Stimulated activated naive CD8-positive, alpha-beta T cell treated with anti-CD3 and anti-CD28 coated beads, Interleukin-15, Interleukin-2, amounts not matched to agents 100 ng/mL and 50 ng/mL, for 24 hours (primary cell): Measurements from ENCODE around the gene KCNAB1.

Experiments used
- H3K27ac Mint-ChIP-seq: one replicate; pipeline ENCODE4 v1.8.0; 2021; ENCODE audit warnings: mild to moderate bottlenecking, mixed read lengths
- H3K27me3 Mint-ChIP-seq: one replicate; pipeline ENCODE4 v1.8.0; 2021; ENCODE audit warnings: mixed read lengths
- H3K36me3 Mint-ChIP-seq: one replicate; pipeline ENCODE4 v1.8.0; 2021; ENCODE audit warnings: low read depth, mixed read lengths
- H3K4me1 Mint-ChIP-seq: one replicate; pipeline ENCODE4 v1.8.0; 2021; ENCODE audit warnings: low read depth, mixed read lengths
- H3K4me3 Mint-ChIP-seq: one replicate; pipeline ENCODE4 v1.8.0; 2021; ENCODE audit warnings: mild to moderate bottlenecking, mixed read lengths
- H3K9me3 Mint-ChIP-seq: one replicate; pipeline ENCODE4 v1.8.0; 2021; ENCODE audit warnings: mixed read lengths

Gene KCNAB1

GRCh38 chr3:156311431-156311830 is 191.1 kb downstream of the KCNAB1 start:
- H3K4me1 Mint-ChIP-seq: no peaks in the 10 kb centered on the region
- peaks cover 4% of the 10 kb centered on the region for H3K27me3 Mint-ChIP-seq
- H3K4me3 Mint-ChIP-seq: no peak overlapping the region
- H3K9me3 Mint-ChIP-seq: no peaks in the 10 kb centered on the region
- no peaks in the 10 kb centered on the region for H3K36me3 Mint-ChIP-seq
- no peak overlapping the region for H3K27ac Mint-ChIP-seq

GRCh38 chr3:156311930-156312329 is 191.6 kb downstream of the KCNAB1 start:
- no peaks in the 10 kb centered on the region for H3K9me3 Mint-ChIP-seq
- H3K27me3 Mint-ChIP-seq: peaks cover 4% of the 10 kb centered on the region
- no peaks in the 10 kb centered on the region for H3K36me3 Mint-ChIP-seq
- no peak overlapping the region for H3K27ac Mint-ChIP-seq
- no peaks in the 10 kb centered on the region for H3K4me1 Mint-ChIP-seq
- no peak overlapping the region for H3K4me3 Mint-ChIP-seq

- Mint-ChIP-seq H3K36me3 (no peaks in the 10 kb centered on the region), H3K9me3 (no peaks in the 10 kb centered on the region), H3K4me1 (no peaks in the 10 kb centered on the region), H3K27ac (no peak overlapping the region), H3K27me3 (no peaks in the 10 kb centered on the region), H3K4me3 (no peak overlapping the region)
Observed at GRCh38 chr3:156316076-156316475, 195.7 kb downstream of the KCNAB1 start.

GRCh38 chr3:156317462-156318074 is 197.2 kb downstream of the KCNAB1 start:
- Mint-ChIP-seq H3K4me1 (no peaks in the 10 kb centered on the region), H3K4me3 (no peak overlapping the region), H3K27me3 (no peaks in the 10 kb centered on the region), H3K27ac (no peak overlapping the region), H3K9me3 (no peaks in the 10 kb centered on the region), H3K36me3 (no peaks in the 10 kb centered on the region)

- no peaks in the 10 kb centered on the region for H3K9me3 Mint-ChIP-seq
- no peak overlapping the region for H3K27ac Mint-ChIP-seq
- H3K36me3 Mint-ChIP-seq: no peaks in the 10 kb centered on the region
- H3K4me3 Mint-ChIP-seq: no peak overlapping the region
- H3K4me1 Mint-ChIP-seq: no peaks in the 10 kb centered on the region
- H3K27me3 Mint-ChIP-seq: peaks cover 16% of the 10 kb centered on the region
Observed at GRCh38 chr3:156321945-156322344, 201.6 kb downstream of the KCNAB1 start.

GRCh38 chr3:156323466-156323865 is 203.1 kb downstream of the KCNAB1 start:
- H3K27ac Mint-ChIP-seq: no peak overlapping the region
- no peaks in the 10 kb centered on the region for H3K9me3 Mint-ChIP-seq
- no peak overlapping the region for H3K4me3 Mint-ChIP-seq
- no peaks in the 10 kb centered on the region for H3K4me1 Mint-ChIP-seq
- peaks cover 16% of the 10 kb centered on the region for H3K27me3 Mint-ChIP-seq
- H3K36me3 Mint-ChIP-seq: no peaks in the 10 kb centered on the region

GRCh38 chr3:156330415-156330814 is 210.0 kb downstream of the KCNAB1 start:
- H3K4me3 Mint-ChIP-seq: no peak overlapping the region
- no peaks in the 10 kb centered on the region for H3K36me3 Mint-ChIP-seq
- H3K9me3 Mint-ChIP-seq: no peaks in the 10 kb centered on the region
- no peak overlapping the region for H3K27ac Mint-ChIP-seq
- peaks cover 9% of the 10 kb centered on the region for H3K27me3 Mint-ChIP-seq
- H3K4me1 Mint-ChIP-seq: no peaks in the 10 kb centered on the region

- H3K36me3 Mint-ChIP-seq: no peaks in the 10 kb centered on the region
- no peak overlapping the region for H3K4me3 Mint-ChIP-seq
- H3K27ac Mint-ChIP-seq: no peak overlapping the region
- H3K27me3 Mint-ChIP-seq: peaks cover 4% of the 10 kb centered on the region
- no peaks in the 10 kb centered on the region for H3K4me1 Mint-ChIP-seq
- no peaks in the 10 kb centered on the region for H3K9me3 Mint-ChIP-seq
Observed at GRCh38 chr3:156332304-156332703, 211.9 kb downstream of the KCNAB1 start.

- H3K4me3 Mint-ChIP-seq: no peak overlapping the region
- H3K27ac Mint-ChIP-seq: no peak overlapping the region
- no peaks in the 10 kb centered on the region for H3K9me3 Mint-ChIP-seq
- peaks cover 12% of the 10 kb centered on the region for H3K27me3 Mint-ChIP-seq
- H3K36me3 Mint-ChIP-seq: no peaks in the 10 kb centered on the region
- H3K4me1 Mint-ChIP-seq: no peaks in the 10 kb centered on the region
Observed at GRCh38 chr3:156334841-156335545, 214.6 kb downstream of the KCNAB1 start.

GRCh38 chr3:156339491-156339890 is 219.1 kb downstream of the KCNAB1 start:
- no peaks in the 10 kb centered on the region for H3K36me3 Mint-ChIP-seq
- H3K27ac Mint-ChIP-seq: no peak overlapping the region
- no peak overlapping the region for H3K4me3 Mint-ChIP-seq
- H3K4me1 Mint-ChIP-seq: no peaks in the 10 kb centered on the region
- H3K9me3 Mint-ChIP-seq: no peaks in the 10 kb centered on the region
- H3K27me3 Mint-ChIP-seq: peaks cover 16% of the 10 kb centered on the region

- no peak overlapping the region for H3K4me3 Mint-ChIP-seq
- H3K27me3 Mint-ChIP-seq: peaks cover 15% of the 10 kb centered on the region
- no peaks in the 10 kb centered on the region for H3K36me3 Mint-ChIP-seq
- no peaks in the 10 kb centered on the region for H3K4me1 Mint-ChIP-seq
- no peaks in the 10 kb centered on the region for H3K9me3 Mint-ChIP-seq
- no peak overlapping the region for H3K27ac Mint-ChIP-seq
Observed at GRCh38 chr3:156341332-156341731, 221.0 kb downstream of the KCNAB1 start.

GRCh38 chr3:156341831-156342416 is 221.5 kb downstream of the KCNAB1 start:
- no peak overlapping the region for H3K27ac Mint-ChIP-seq
- no peaks in the 10 kb centered on the region for H3K4me1 Mint-ChIP-seq
- no peaks in the 10 kb centered on the region for H3K9me3 Mint-ChIP-seq
- no peak overlapping the region for H3K4me3 Mint-ChIP-seq
- H3K27me3 Mint-ChIP-seq: peaks cover 13% of the 10 kb centered on the region
- H3K36me3 Mint-ChIP-seq: no peaks in the 10 kb centered on the region

- no peak overlapping the region for H3K4me3 Mint-ChIP-seq
- peaks cover 9% of the 10 kb centered on the region for H3K27me3 Mint-ChIP-seq
- no peak overlapping the region for H3K27ac Mint-ChIP-seq
- no peaks in the 10 kb centered on the region for H3K9me3 Mint-ChIP-seq
- no peaks in the 10 kb centered on the region for H3K36me3 Mint-ChIP-seq
- no peaks in the 10 kb centered on the region for H3K4me1 Mint-ChIP-seq
Observed at GRCh38 chr3:156344215-156344614, 223.8 kb downstream of the KCNAB1 start.

- no peak overlapping the region for H3K4me3 Mint-ChIP-seq
- no peaks in the 10 kb centered on the region for H3K27me3 Mint-ChIP-seq
- H3K27ac Mint-ChIP-seq: no peak overlapping the region
Observed at GRCh38 chr3:156349111-156349510, 228.7 kb downstream of the KCNAB1 start.

GRCh38 chr3:156349978-156350377 is 229.6 kb downstream of the KCNAB1 start:
- Mint-ChIP-seq H3K36me3 (no peaks in the 10 kb centered on the region), H3K4me1 (no peaks in the 10 kb centered on the region), H3K4me3 (no peak overlapping the region), H3K27me3 (no peaks in the 10 kb centered on the region), H3K9me3 (no peaks in the 10 kb centered on the region), H3K27ac (no peak overlapping the region)

More at GRCh38 chr3:156349111-156349510, 228.7 kb downstream of the KCNAB1 start:
- no peaks in the 10 kb centered on the region for H3K9me3 Mint-ChIP-seq
- no peaks in the 10 kb centered on the region for H3K4me1 Mint-ChIP-seq
- H3K36me3 Mint-ChIP-seq: no peaks in the 10 kb centered on the region
